ENCODE results near the gene BABAM2.

DNA sequence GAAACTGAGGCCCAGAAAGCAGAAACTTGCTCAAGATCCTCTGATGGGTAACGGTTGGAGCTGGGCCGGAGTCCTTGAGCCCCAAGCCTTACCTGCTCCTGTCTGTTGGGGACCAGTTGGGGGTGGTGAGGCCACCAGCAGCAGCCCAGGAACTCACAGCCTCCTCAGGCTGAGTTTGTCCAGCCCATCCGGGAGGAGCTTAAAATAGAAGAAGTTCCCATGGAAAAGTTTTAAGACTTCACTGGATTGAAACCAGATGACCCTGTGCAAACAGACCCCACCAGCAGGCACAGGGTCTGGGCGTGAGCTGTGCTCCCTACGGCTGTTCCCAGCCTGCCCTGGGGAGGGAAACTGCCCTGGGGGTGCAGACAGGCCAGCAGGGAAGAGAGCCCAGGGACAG lies 461.6 kb downstream of the BABAM2 start:
- TF ChIP-seq, protein P1, sequence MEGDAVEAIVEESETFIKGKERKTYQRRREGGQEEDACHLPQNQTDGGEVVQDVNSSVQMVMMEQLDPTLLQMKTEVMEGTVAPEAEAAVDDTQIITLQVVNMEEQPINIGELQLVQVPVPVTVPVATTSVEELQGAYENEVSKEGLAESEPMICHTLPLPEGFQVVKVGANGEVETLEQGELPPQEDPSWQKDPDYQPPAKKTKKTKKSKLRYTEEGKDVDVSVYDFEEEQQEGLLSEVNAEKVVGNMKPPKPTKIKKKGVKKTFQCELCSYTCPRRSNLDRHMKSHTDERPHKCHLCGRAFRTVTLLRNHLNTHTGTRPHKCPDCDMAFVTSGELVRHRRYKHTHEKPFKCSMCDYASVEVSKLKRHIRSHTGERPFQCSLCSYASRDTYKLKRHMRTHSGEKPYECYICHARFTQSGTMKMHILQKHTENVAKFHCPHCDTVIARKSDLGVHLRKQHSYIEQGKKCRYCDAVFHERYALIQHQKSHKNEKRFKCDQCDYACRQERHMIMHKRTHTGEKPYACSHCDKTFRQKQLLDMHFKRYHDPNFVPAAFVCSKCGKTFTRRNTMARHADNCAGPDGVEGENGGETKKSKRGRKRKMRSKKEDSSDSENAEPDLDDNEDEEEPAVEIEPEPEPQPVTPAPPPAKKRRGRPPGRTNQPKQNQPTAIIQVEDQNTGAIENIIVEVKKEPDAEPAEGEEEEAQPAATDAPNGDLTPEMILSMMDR (IDR thresholded peaks at IDR 0.05; ENCODE audit: low read depth, low read length, missing input control) = no peak
- TF ChIP-seq NR2F2 (IDR thresholded peaks at IDR 0.05) (no peak), EGR1 (IDR thresholded peaks at IDR 0.05; ENCODE audit: low read depth in 2 of 2) (no peak), GABPA (IDR thresholded peaks at IDR 0.05 in 1 of 2, conservative IDR thresholded peaks at IDR 0.05 in 1 of 2) (no peak), SP1 (IDR thresholded peaks at IDR 0.05) (no peak), ATF3 (IDR thresholded peaks at IDR 0.05) (no peak), YY1 (IDR thresholded peaks at IDR 0.05) (no peak)
- TF ChIP-seq, protein P2, sequence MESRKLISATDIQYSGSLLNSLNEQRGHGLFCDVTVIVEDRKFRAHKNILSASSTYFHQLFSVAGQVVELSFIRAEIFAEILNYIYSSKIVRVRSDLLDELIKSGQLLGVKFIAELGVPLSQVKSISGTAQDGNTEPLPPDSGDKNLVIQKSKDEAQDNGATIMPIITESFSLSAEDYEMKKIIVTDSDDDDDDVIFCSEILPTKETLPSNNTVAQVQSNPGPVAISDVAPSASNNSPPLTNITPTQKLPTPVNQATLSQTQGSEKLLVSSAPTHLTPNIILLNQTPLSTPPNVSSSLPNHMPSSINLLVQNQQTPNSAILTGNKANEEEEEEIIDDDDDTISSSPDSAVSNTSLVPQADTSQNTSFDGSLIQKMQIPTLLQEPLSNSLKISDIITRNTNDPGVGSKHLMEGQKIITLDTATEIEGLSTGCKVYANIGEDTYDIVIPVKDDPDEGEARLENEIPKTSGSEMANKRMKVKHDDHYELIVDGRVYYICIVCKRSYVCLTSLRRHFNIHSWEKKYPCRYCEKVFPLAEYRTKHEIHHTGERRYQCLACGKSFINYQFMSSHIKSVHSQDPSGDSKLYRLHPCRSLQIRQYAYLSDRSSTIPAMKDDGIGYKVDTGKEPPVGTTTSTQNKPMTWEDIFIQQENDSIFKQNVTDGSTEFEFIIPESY (IDR thresholded peaks at IDR 0.05) = no peak
- TF ChIP-seq, protein P3, sequence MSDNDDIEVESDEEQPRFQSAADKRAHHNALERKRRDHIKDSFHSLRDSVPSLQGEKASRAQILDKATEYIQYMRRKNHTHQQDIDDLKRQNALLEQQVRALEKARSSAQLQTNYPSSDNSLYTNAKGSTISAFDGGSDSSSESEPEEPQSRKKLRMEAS (IDR thresholded peaks at IDR 0.05) = no peak

Measured in liver (tissue), 3 donors.